Vagina (tissue), 2 donors: Measurements from ENCODE around the gene ADAT2.

Source experiments
- POLR2A ChIP-seq, 2 donors: fragments of 450-650 bp; IDR thresholded peaks; one replicate each; pipeline ENCODE4 v1.6.1; 2017; ENCODE audit warnings: antibody characterized with exemption in 2 of 2, mild to moderate bottlenecking in 2 of 2, moderate library complexity in 2 of 2
- POLR2AphosphoS5 ChIP-seq, 2 donors: sonication (generic); formaldehyde crosslinking; IDR thresholded peaks; one replicate each; pipeline ENCODE4 v1.9.0; 2017; ENCODE audit warnings: antibody characterized with exemption in 2 of 2, mild to moderate bottlenecking in 2 of 2, low read depth in 1 of 2; ENCODE audit not compliant: insufficient read depth in 1 of 2

GRCh38 chr6:143441010-143441409 is 9.5 kb downstream of the ADAT2 start:
- TF ChIP-seq POLR2AphosphoS5 (IDR thresholded peaks at IDR 0.05; ENCODE audit: insufficient read depth in 1 of 2, low read depth in 1 of 2) (no peak), POLR2A (IDR thresholded peaks at IDR 0.05) (no peak)
